HepG2 (cell line): ENCODE measurements around the gene ZNF442. TPM values are rescaled to one million over a fixed set of nuclear protein-coding genes. Genes with fewer than 3 reads are reported as not detected.

ENCODE experiments used
- ATM ChIP-seq: fragments of 450-650 bp; IDR thresholded peaks from 2 replicates; pipeline ENCODE4 v1.7.1; 2017; ENCODE audit warnings: mild to moderate bottlenecking, borderline replicate concordance
- BCL6 ChIP-seq: IDR thresholded peaks from 2 replicates; pipeline ENCODE4 v1.6.1; 2016; ENCODE audit warnings: missing genetic modification reagents, missing compliant biosample characterization
- CEBPG ChIP-seq: IDR thresholded peaks from 2 replicates; pipeline ENCODE4 v1.6.1; 2016
- FOXP4 ChIP-seq: sonication (generic); formaldehyde crosslinking; IDR thresholded peaks from 2 replicates; pipeline ENCODE4 v1.4.0; 2020; ENCODE audit warnings: missing genetic modification reagents
- KMT2A ChIP-seq: sonication (generic); formaldehyde crosslinking; IDR thresholded peaks from 2 replicates; pipeline ENCODE4 v1.4.0; 2020; ENCODE audit warnings: missing genetic modification reagents
- MAFK ChIP-seq, 2 experiments: IDR thresholded peaks in 1 of 2; conservative IDR thresholded peaks in 1 of 2; 2 replicates each; pipeline ENCODE4 v1.6.1; 2011; ENCODE audit warnings: improper control_type of control experiment in 2 of 2, low read length in 2 of 2
- MED8 ChIP-seq: sonication (generic); formaldehyde crosslinking; IDR thresholded peaks from 2 replicates; pipeline ENCODE4 v1.8.1; 2023; ENCODE audit warnings: mild to moderate bottlenecking, missing genetic modification reagents; ENCODE audit not compliant: insufficient replicate concordance
- NFYC ChIP-seq: IDR thresholded peaks from 2 replicates; pipeline ENCODE4 v1.6.1; 2016; ENCODE audit warnings: missing genetic modification reagents, missing compliant biosample characterization
- POLR2AphosphoS5 ChIP-seq: IDR thresholded peaks from 2 replicates; pipeline ENCODE4 v1.6.1; 2012; ENCODE audit warnings: low read depth, low read length
- RFX5 ChIP-seq: IDR thresholded peaks from 2 replicates; pipeline ENCODE4 v1.6.1; 2011; ENCODE audit warnings: low read depth, low read length, improper control_type of control experiment
- SIX4 ChIP-seq: sonication (generic); formaldehyde crosslinking; IDR thresholded peaks from 2 replicates; pipeline ENCODE4 v1.4.0; 2020; ENCODE audit warnings: missing genetic modification reagents
- SRSF1 ChIP-seq: fragments of 200-400 bp; formaldehyde crosslinking; optimal IDR thresholded peaks from 2 replicates; pipeline ENCODE3; 2017; ENCODE audit warnings: mild to moderate bottlenecking, low read depth, low read length, moderate library complexity
- SUZ12 ChIP-seq: fragments of 150-350 bp; IDR thresholded peaks from 2 replicates; pipeline ENCODE4 v1.6.1; 2014; ENCODE audit warnings: low read depth, low read length
- TGIF2 ChIP-seq: IDR thresholded peaks from 2 replicates; pipeline ENCODE4 v1.6.1; 2016; ENCODE audit warnings: control low read depth, missing compliant biosample characterization
- ZBTB49 ChIP-seq: sonication (generic); formaldehyde crosslinking; IDR thresholded peaks from 2 replicates; pipeline ENCODE4 v1.4.0; 2020; ENCODE audit warnings: missing genetic modification reagents, borderline replicate concordance
- ZFP36 ChIP-seq: fragments of 150-350 bp; IDR thresholded peaks from 2 replicates; pipeline ENCODE4 v1.6.1; 2018; ENCODE audit warnings: borderline replicate concordance, low read length, low read depth; ENCODE audit not compliant: partially characterized antibody
- ZNF350 ChIP-seq: sonication (generic); formaldehyde crosslinking; IDR thresholded peaks from 2 replicates; pipeline ENCODE4 v1.4.0; 2020; ENCODE audit warnings: mild to moderate bottlenecking, low read depth, missing genetic modification reagents, borderline replicate concordance
- ZNF781 ChIP-seq: sonication (generic); formaldehyde crosslinking; IDR thresholded peaks from 2 replicates; pipeline ENCODE4 v1.5.1; 2020; ENCODE audit warnings: borderline replicate concordance, mild to moderate bottlenecking, missing genetic modification reagents; ENCODE audit errors: not compliant biosample characterization
- ZSCAN29 ChIP-seq: sonication (generic); formaldehyde crosslinking; conservative IDR thresholded peaks from 2 replicates; pipeline ENCODE4 v1.4.0; 2020; ENCODE audit warnings: mild to moderate bottlenecking, missing genetic modification reagents
- polyA plus RNA-seq, 8 experiments: library from polyadenylated mRNA; depleted of rRNA in 3 of 8; stranded (reverse) in 7 of 8; unstranded in 1 of 8; fragments of >200 nt; fragmentation: Illumina TruSeq in 4 of 8; extraction: Trizol in 4 of 8; gene quantifications; 2 replicates each; pipeline versions ENCODE4 v1.2.1 to v1.2.3, GENCODE V29; 2011 to 2016; ENCODE audit warnings: low read depth in 4 of 8, missing spikeins in 1 of 8, mixed read lengths in 1 of 8; ENCODE audit not compliant: insufficient read depth in 1 of 8
- total RNA-seq, 5 experiments: library from RNA; depleted of rRNA; stranded (reverse); fragments of >200 nt; fragmentation: Illumina TruSeq; extraction: Trizol; gene quantifications; 2 replicates each; pipeline ENCODE4 v1.2.3, GENCODE V29; 2016; ENCODE audit warnings: low read depth in 1 of 5
- TF ChIP-seq, protein P1 (sequence below): IDR thresholded peaks from 2 replicates; pipeline ENCODE4 v1.6.1; 2016; ENCODE audit warnings: missing genetic modification reagents, missing compliant biosample characterization
- TF ChIP-seq, protein P2 (sequence below): sonication (generic); IDR thresholded peaks from 2 replicates; pipeline ENCODE4 v1.6.1; 2016; ENCODE audit warnings: low read depth, borderline replicate concordance
- TF ChIP-seq, protein P3 (sequence below): sonication (generic); formaldehyde crosslinking; IDR thresholded peaks from 2 replicates; pipeline ENCODE4 v1.8.0; 2022; ENCODE audit warnings: mild to moderate bottlenecking, missing genetic modification reagents, moderate library complexity

Gene ZNF442
- total and polyA plus RNA-seq, 2 of the 13 experiments (the other 11 are each of a cell fraction or from before 2014, with no cell fraction given): 1.0 to 6.0 TPM

DNA sequence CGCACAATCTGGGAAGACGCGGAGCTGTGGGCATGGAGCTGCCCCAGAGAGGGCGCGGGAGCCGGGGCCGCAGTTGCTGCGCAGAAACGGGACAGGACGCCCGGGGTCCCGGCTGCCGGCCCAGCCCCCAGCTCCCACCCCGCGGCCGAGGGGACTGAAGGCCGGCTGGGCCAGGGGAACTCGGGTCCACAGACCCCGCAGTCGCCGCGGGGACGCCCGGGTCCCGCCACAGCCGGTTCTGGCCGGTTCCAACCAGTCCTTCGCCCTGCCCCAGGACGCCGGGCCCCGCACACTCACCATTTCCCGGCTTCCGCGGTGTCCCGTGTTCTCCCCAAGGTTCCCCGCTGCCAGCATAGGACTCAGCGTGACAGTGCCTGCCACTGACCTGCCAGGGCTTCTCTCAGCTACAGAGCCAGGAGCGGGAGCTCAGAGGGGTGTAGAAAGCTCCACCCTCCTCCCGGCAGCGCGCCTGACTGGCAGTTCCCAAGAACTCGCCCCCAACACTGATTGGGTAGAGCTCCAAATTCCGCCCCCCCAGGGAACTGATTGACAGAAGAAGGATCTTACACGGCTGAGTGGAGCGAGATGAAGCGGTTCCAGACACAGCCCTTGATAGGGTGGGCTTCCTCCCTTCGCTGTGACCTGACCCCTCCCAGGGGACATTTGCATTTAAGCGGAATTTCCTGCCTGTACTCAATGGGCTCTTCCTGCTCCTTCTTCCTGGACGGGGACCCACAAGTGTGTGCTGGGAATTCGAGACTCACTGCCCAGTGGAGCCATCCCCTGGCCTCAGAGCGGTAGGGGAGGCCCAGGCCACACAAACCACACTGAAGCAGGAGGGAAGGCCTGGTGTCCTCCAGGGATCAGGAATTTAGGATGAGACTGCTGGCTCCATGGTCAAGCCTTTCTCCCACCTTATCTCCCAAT, at the start of gene ZNF442 (continued):
- TF ChIP-seq ZBTB49: peak; percentile 59; the same call in 1 of the 2 replicates
- TF ChIP-seq, protein P1, sequence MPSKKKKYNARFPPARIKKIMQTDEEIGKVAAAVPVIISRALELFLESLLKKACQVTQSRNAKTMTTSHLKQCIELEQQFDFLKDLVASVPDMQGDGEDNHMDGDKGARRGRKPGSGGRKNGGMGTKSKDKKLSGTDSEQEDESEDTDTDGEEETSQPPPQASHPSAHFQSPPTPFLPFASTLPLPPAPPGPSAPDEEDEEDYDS (CRISPR knock-in tag): peak; percentile 92
- no peak for TF ChIP-seq ZFP36
- peak; percentile 65 for TF ChIP-seq RFX5
- TF ChIP-seq SIX4 (CRISPR knock-in tag): peak; percentile 69; the same call in 1 of the 2 replicates
- TF ChIP-seq SUZ12: no peak
- TF ChIP-seq, protein P2, sequence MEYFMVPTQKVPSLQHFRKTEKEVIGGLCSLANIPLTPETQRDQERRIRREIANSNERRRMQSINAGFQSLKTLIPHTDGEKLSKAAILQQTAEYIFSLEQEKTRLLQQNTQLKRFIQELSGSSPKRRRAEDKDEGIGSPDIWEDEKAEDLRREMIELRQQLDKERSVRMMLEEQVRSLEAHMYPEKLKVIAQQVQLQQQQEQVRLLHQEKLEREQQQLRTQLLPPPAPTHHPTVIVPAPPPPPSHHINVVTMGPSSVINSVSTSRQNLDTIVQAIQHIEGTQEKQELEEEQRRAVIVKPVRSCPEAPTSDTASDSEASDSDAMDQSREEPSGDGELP: peak; percentile 9; the same call in 1 of the 2 replicates
- TF ChIP-seq ATM: no peak
- peak; percentile 81 for TF ChIP-seq POLR2AphosphoS5
- TF ChIP-seq KMT2A: peak; percentile 17; the same call in 1 of the 2 replicates
- 0 out of 2 replicates have a peak, but pooled peaks have one; percentile 8 for TF ChIP-seq BCL6
- peak; percentile 69; the same call in 1 of the 2 replicates for TF ChIP-seq ZNF350
- TF ChIP-seq FOXP4 (CRISPR knock-in tag): peak; percentile 34; the same call in 1 of the 2 replicates
- TF ChIP-seq NFYC (CRISPR knock-in tag): peak; percentile 83
- TF ChIP-seq, protein P3, sequence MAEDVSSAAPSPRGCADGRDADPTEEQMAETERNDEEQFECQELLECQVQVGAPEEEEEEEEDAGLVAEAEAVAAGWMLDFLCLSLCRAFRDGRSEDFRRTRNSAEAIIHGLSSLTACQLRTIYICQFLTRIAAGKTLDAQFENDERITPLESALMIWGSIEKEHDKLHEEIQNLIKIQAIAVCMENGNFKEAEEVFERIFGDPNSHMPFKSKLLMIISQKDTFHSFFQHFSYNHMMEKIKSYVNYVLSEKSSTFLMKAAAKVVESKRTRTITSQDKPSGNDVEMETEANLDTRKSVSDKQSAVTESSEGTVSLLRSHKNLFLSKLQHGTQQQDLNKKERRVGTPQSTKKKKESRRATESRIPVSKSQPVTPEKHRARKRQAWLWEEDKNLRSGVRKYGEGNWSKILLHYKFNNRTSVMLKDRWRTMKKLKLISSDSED (CRISPR knock-in tag): no peak
- TF ChIP-seq MED8 (CRISPR knock-in tag): no peak
- TF ChIP-seq MAFK (conservative IDR thresholded peaks at IDR 0.05 in 1 of 2, IDR thresholded peaks at IDR 0.05 in 1 of 2; ENCODE audit: low read length in 2 of 2): no peak
- TF ChIP-seq ZSCAN29 (CRISPR knock-in tag): 0 out of 2 replicates have a peak, but pooled peaks have one; percentile 39
- TF ChIP-seq ZNF781 (CRISPR knock-in tag): no peak
- TF ChIP-seq SRSF1: peak; percentile 54
- peak; percentile 28; the same call in 1 of the 2 replicates for TF ChIP-seq TGIF2 (CRISPR knock-in tag)
- TF ChIP-seq CEBPG (CRISPR knock-in tag): peak; percentile 48
